OCI-LY7 (cell line): ENCODE data around the gene LY86. TPM values are rescaled to one million over a fixed set of nuclear protein-coding genes. Genes with fewer than 3 reads are reported as not detected.

Experiments
- BruUV-seq: library from RNA; stranded (reverse); fragments of 400-500 nt; replicated peaks from 2 replicates; lab custom pipeline; 2021; lab: Mats Ljungman, UMichigan
- CTCF ChIA-PET: fragments of 300-600 bp; sonication (Branson Sonifier 250); formaldehyde crosslinking; loops from one replicate; lab custom pipeline; 2022; ENCODE audit warnings: antibody characterized with exemption; ENCODE audit not compliant: unreplicated experiment; lab: Charles Lee
- POLR2A ChIA-PET: fragments of 300-600 bp; sonication (Branson Sonifier 250); formaldehyde crosslinking; loops from one replicate; lab custom pipeline; 2022; ENCODE audit warnings: antibody characterized with exemption; lab: Charles Lee
- DNase-seq: peaks from one replicate; pipeline ENCODE4 v3.0.0-alpha.2; 2015; ENCODE audit warnings: low spot score
- H2AFZ ChIP-seq: fragments of 200-600 bp; sonication (generic), shearing (Covaris generic); 2 replicates; pipeline ENCODE4 v1.6.1; 2014; ENCODE audit warnings: mild to moderate bottlenecking, antibody characterized with exemption, low read length, moderate library complexity
- H3K27ac ChIP-seq: fragments of 200-600 bp; sonication (generic); 2 replicates; pipeline ENCODE4 v1.5.1; 2014; ENCODE audit warnings: mixed run types, low read depth, mild to moderate bottlenecking, moderate library complexity, low read length, inconsistent platforms; ENCODE audit not compliant: poor library complexity, severe bottlenecking
- H3K36me3 ChIP-seq: fragments of 200-600 bp; sonication (generic); 2 replicates; pipeline ENCODE4 v1.6.1; 2014; ENCODE audit warnings: mild to moderate bottlenecking, antibody characterized with exemption, low read length, moderate library complexity, mixed read lengths; ENCODE audit not compliant: insufficient read depth
- H3K4me1 ChIP-seq: fragments of 200-600 bp; sonication (generic); 2 replicates; pipeline ENCODE4 v1.5.1; 2014; ENCODE audit warnings: mild to moderate bottlenecking, low read length; ENCODE audit not compliant: insufficient read depth, poor library complexity, severe bottlenecking
- H3K4me2 ChIP-seq: fragments of 200-600 bp; sonication (generic); 2 replicates; pipeline ENCODE4 v1.6.1; 2014; ENCODE audit warnings: mild to moderate bottlenecking, low read length
- H3K4me3 ChIP-seq: fragments of 200-600 bp; sonication (generic); 2 replicates; pipeline ENCODE4 v1.5.1; 2014; ENCODE audit warnings: mild to moderate bottlenecking, low read depth, low read length; ENCODE audit not compliant: poor library complexity, severe bottlenecking
- H3K79me2 ChIP-seq: fragments of 200-600 bp; sonication (generic); 2 replicates; pipeline ENCODE4 v1.6.1; 2016; ENCODE audit warnings: low read depth, mild to moderate bottlenecking, low read length, moderate library complexity, mixed read lengths; ENCODE audit not compliant: insufficient read depth
- H3K9me2 ChIP-seq: fragments of 200-600 bp; sonication (generic); 2 replicates; pipeline ENCODE4 v1.6.1; 2016; ENCODE audit warnings: mild to moderate bottlenecking, low read length, mixed read lengths; ENCODE audit not compliant: insufficient read depth
- H3K9me3 ChIP-seq: fragments of 200-600 bp; sonication (generic); 2 replicates; pipeline ENCODE4 v1.6.1; 2014; ENCODE audit warnings: mild to moderate bottlenecking, mixed run types, low read length, mixed read lengths
- H4K20me1 ChIP-seq: fragments of 200-600 bp; sonication (generic); 2 replicates; pipeline ENCODE4 v1.6.1; 2014; ENCODE audit warnings: mild to moderate bottlenecking, antibody characterized with exemption, low read length, moderate library complexity, mixed read lengths; ENCODE audit not compliant: insufficient read depth
- CTCF ChIP-seq: fragments of 200-600 bp; sonication (generic); conservative IDR thresholded peaks from 2 replicates; pipeline ENCODE4 v1.5.1; 2014; ENCODE audit warnings: mild to moderate bottlenecking, antibody characterized with exemption, low read length, moderate library complexity, mixed read lengths
- EZH2phosphoT487 ChIP-seq: fragments of 200-600 bp; sonication (generic); IDR thresholded peaks from 2 replicates; pipeline ENCODE4 v1.6.1; 2018; ENCODE audit warnings: low read depth, borderline replicate concordance, mild to moderate bottlenecking, mixed run types, antibody characterized with exemption, low read length, moderate library complexity, mixed read lengths
- intact Hi-C: fragments of 100-400 bp; cut with micrococcal nuclease; formaldehyde crosslinking; loops from one replicate; pipeline ENCODE4 v1.10.0; 2022; ENCODE audit not compliant: unreplicated experiment
- total RNA-seq, 2 experiments: library from RNA; depleted of rRNA in 1 of 2; stranded (reverse); fragments of >200 nt in 1 of 2; shearing (Covaris generic) in 1 of 2; gene quantifications; 2 replicates each; pipeline ENCODE4 v1.2.3, GENCODE V29; 2014 to 2022

The LY86 gene
- total RNA-seq, 2 experiments from 2014 or later = 48.4 to 62.8 TPM

GRCh38 chr6:6631534-6632276 lies 43.2 kb downstream of the LY86 start:
- Histone ChIP-seq H4K20me1 (no peaks in the 10 kb centered on the region), H3K9me2 (no peaks in the 10 kb centered on the region), H3K4me3 (no peak overlapping the region), H3K4me2 (no peak overlapping the region), H3K36me3 (peaks cover 90% of the 10 kb centered on the region), H3K9me3 (no peaks in the 10 kb centered on the region), H3K4me1 (no peaks in the 10 kb centered on the region), H3K79me2 (no peaks in the 10 kb centered on the region), H2AFZ (no peak overlapping the region), H3K27ac (no peak overlapping the region)
- ChIA-PET POLR2A (interaction anchor here (0.6 to 2.1 kb wide), 2 partner anchors 20 to 22 kb away, joined by 4 read pairs; no protein-coding TSS in a partner anchor), CTCF (no interaction called here)
- TF ChIP-seq EZH2phosphoT487 = no peak
- no peak for TF ChIP-seq CTCF
- intact Hi-C loops = no loop called here
- no TSS peak for BruUV-seq
- DNase-seq = no peak

GRCh38 chr6:6633898-6634734 lies 45.6 kb downstream of the LY86 start:
- DNase-seq = no peak
- Histone ChIP-seq H3K36me3 (peaks cover 85% of the 10 kb centered on the region), H2AFZ (no peak overlapping the region), H3K27ac (no peak overlapping the region), H3K4me1 (no peaks in the 10 kb centered on the region), H3K9me3 (no peaks in the 10 kb centered on the region), H3K79me2 (no peaks in the 10 kb centered on the region), H4K20me1 (no peaks in the 10 kb centered on the region), H3K4me2 (no peak overlapping the region), H3K4me3 (no peak overlapping the region), H3K9me2 (no peaks in the 10 kb centered on the region)
- POLR2A ChIA-PET = interaction anchor here (0.5 to 0.6 kb wide), 3 partner anchors 35 to 1755 kb away, joined by 3 to 5 read pairs (median 3); no protein-coding TSS in a partner anchor
- intact Hi-C loops = no loop called here
- no TSS peak for BruUV-seq
- TF ChIP-seq EZH2phosphoT487 = no peak
- TF ChIP-seq CTCF = no peak
- CTCF ChIA-PET = no interaction called here
